Renal pelvis (tissue), 4 donors: ENCODE measurements around the gene UBL5. TPM values are rescaled to one million over a fixed set of nuclear protein-coding genes. Genes with fewer than 3 reads are reported as not detected.

Source experiments
- DNase-seq: peaks from one replicate; pipeline ENCODE4 v3.0.0-alpha.2; 2013
- polyA plus RNA-seq, 3 donors: library from polyadenylated mRNA; unstranded; fragments of 120-200 nt; gene quantifications; one replicate each; pipeline ENCODE4 v1.2.1, GENCODE V29; 2013; ENCODE audit not compliant: insufficient read length in 3 of 3

The UBL5 gene
- polyA plus RNA-seq, 3 donors, result 275 to 319 (median 294) TPM

GRCh38 chr19:9847087-9847671 lies 19.5 kb downstream of the UBL5 start:
- no peak for DNase-seq

- DNase-seq, result no peak
These were observed 20.3 kb downstream of the UBL5 start for GRCh38 chr19:9848060-9848459.

DNA sequence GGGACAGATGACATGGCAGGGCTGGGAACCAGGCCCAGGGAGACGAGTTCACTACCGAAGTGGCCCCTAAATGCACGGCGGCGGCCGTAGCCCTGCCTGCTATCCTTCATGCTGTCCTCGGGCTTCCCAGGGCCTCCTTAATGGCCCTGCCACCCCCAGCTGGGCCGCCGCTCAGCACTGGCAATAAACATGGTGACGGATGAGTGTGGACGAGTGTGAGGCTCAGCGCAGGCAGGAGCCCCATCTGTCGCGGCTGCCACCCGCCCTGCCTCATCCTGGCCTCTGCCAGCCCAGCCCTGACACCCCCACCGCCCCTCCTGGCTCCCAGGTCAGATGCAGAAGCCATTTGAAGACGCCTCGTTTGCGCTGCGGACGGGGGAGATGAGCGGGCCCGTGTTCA lies 21.0 kb downstream of the UBL5 start:
- DNase-seq, result no peak

GRCh38 chr19:9849791-9850190 lies 22.1 kb downstream of the UBL5 start:
- no peak for DNase-seq

GRCh38 chr19:9850235-9850959 lies 22.7 kb downstream of the UBL5 start:
- peak; percentile 76 for DNase-seq

DNA sequence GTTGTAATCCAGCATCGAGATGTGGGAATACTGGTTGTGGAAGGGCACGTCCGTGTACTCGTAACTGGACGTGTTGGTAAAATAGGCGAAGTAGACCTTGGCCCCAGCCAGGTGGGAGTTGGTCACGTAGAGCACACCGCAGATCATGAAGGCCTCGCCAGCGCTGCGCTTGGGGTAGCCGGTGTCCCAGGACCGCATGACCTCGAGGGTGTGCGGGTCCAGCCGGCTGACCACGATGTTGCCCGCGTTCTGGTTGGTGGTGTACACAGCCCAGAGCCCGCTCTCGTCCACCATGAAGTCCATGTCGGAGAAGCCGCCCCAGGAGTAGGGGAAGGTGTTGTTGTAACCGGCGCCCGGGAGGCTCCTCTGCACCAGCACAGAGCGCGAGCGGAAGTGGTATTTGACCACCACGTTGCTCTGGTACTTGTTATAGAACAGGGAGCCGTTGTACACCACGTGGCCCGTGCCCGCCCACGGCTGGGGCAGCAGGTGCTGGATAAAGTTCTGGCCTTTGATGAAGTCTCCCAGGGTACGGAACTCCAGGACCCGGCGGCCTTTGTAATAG lies 26.6 kb downstream of the UBL5 start:
- DNase-seq, result no peak

DNA sequence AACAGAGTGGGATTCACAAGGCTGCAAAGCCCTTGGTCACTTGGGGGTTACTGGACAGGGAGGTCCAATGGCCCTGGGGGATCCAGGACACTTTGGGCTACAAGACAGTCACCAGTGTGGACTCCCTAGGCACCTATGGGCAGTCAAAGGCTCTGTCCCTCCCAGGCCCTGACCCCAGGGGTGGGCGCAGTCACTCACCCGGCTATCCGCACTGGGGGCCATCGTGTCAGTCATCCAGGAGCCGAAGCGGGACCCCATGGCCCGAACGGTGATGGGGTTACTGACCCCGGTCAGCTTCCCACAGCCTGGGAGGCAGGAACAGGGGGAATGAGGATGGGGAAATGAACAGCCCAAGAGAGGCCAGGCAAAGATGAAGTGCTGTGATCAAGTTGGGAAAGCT lies 28.9 kb downstream of the UBL5 start:
- no peak for DNase-seq

- no peak for DNase-seq
These were observed 29.5 kb downstream of the UBL5 start for GRCh38 chr19:9857076-9857721.

GRCh38 chr19:9857920-9858746 lies 30.4 kb downstream of the UBL5 start:
- no peak for DNase-seq

GRCh38 chr19:9858766-9859165 lies 31.0 kb downstream of the UBL5 start:
- DNase-seq, result no peak

DNA sequence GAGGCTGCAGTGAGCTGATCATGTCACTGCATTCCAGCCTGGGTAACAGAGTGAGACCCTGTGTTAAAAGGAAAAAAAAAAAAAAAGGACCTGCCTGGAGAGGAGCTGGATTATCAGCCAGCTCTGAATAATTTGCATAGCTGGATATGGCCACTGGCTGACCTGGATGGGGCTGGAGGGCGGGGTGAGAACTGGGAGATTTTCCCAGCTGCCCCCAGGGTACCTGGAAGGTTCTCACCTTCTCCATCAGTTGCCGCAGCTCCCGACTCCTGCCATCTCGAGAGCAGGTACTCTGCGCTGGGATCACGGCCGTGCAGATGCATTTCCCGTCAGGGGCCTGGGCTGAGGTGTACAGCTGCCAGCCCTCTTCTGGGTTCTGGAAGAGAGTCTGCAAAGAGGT lies 32.7 kb downstream of the UBL5 start:
- no peak for DNase-seq

GRCh38 chr19:9861503-9861902 lies 33.8 kb downstream of the UBL5 start:
- DNase-seq, result no peak

DNA sequence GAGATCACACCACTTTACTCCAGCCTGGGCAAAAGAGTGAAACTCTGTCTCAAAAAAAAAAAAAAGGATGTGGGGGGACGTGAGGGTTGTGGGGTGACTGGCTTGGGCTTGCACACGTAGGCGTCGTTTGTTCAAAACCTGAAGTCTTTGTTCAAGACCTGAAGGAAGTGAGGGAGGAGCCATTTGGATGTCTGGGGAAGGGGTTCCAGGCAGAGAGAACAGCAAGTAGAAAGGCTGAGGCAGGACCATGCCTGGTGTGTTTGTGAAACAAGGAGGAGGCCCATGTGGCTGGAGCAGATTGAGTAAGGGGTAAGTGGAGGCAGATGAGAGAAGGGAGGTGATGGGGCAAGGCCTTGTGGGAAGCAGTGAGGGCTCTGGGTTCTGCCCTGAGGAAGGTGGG lies 35.2 kb downstream of the UBL5 start:
- DNase-seq, result no peak

DNA sequence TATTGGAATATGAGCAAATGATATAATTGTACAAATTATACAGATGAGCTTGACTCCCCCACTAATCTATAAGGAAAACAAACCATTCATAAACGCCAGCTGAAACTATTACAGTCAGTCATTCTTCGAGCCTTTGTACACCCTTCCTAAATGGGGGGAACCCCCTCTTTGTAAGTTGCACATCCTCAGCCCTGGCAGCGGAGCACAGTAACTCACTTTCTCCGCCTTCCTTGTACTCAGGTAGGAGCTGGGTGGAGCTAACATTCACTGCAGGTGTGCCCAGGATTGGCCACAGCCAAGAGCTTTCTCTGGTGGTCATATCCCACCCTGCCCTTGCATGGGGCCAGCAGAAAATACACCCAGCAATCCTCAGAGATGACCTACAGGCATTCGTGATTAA lies 36.0 kb downstream of the UBL5 start:
- no peak for DNase-seq

DNA sequence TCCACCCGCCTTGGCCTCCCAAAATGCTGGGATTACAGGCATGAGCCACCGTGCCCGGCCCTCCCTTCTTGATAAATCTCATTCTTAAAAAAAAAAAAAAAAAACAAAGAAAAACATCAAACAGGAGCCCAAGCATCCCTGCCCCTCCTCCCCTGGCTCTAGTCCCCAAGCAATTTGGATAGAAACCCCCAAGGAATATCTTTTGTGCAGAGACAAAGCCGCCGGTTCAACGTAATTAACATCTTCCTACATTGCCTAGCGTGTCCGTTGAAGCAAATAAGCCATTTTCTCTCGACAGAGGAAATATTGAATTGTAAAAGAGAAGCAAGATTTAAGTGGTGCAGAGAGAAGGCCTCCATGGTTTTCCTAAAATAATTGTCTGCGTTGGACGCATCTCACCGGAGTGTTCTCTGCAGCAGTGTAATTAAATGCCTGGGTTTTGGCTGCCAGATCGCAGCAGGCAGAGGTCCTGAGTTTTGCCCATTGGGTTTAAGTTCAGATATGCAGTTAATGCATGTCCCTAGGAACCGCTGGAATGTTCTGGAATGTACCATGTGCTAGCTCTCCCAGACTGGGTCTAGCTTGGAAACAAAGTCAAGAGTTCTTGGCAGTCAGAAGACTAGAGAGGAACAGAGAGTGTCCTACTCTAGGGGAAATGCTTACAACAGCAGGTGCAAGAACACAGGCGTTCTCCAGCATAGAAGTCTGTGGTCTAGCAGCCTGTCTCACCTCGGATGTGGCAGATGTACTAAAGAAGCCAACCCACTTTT lies 38.2 kb downstream of the UBL5 start:
- DNase-seq, result no peak

DNA sequence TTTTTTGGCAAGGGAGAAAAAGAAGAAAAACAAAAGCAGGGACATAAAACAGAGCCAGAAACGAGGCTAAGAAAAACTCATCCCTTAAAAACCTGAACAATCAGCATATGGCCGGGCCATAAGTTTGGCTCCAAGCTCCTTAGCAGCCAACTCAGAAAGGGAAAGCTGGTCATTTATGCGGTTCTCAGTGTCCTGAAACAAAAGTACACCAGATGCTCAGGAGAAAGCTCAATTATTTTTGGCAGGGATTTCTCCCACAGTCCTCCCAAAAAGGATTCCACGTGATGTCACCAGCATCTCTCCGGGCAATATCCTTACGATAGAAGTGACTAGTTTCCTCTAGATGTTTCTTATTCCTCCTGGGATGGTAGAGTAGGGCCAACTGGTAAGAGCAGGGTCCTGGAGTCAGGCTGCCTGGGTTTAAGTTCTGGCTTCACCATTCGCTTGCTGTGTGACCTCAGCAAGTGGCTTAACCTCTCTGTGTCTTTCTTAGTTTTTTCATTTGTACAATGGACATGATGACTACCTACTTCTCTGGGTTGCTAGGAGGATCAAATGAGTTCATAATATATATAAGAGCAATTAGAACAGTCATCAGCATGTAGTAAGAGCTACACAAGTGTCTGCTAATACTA lies 41.4 kb downstream of the UBL5 start:
- DNase-seq, result no peak

- DNase-seq, result no peak
These were observed 44.1 kb downstream of the UBL5 start for GRCh38 chr19:9871626-9872338.

GRCh38 chr19:9872618-9873242 lies 45.0 kb downstream of the UBL5 start:
- DNase-seq, result no peak

DNA sequence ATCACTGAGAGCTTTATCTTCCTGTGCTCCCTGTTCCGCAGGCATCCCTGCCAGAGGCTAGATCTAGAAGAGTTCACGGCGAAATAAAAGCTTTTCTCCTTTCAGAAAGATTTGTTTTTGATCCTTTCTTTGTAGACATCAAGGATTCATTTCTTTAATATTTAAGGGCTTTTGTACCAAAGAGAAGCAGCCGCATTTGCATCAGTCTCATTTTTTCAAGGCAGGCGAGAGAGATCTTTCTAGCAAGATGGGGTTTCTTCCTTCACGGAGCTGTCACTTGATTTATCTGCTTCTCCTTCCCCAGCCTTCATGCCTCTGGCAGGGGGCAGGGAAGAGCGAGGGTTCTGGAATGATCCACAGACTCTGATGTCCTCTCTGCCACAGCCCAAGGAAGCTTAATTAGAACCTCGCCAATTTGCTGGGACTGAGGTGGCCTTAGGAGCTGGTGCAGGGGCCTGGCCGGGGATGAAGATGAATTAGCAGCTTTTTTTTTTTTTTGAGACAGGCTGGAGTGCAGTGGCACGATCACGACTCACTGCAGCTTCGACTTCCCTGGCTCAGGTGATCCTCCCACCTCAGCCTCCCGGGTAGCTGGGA lies 47.4 kb downstream of the UBL5 start:
- no peak for DNase-seq
